Pancreas (tissue), 10 donors: ENCODE data around the gene ZNF672. TPM values are rescaled to one million over a fixed set of nuclear protein-coding genes. Genes with fewer than 3 reads are reported as not detected.
"Not testable (repeated sequence)": the region's sequence is repeated elsewhere in the genome, so short reads cannot be mapped to it uniquely, and the experiment has no call there.

Source experiments
- ATAC-seq, 4 donors: fragments of 200-7000 bp; cut with Tn5 transposase; one replicate each; pipeline versions ENCODE4 v1.8.0 to v1.9.1; 2020; ENCODE audit warnings: mild to moderate bottlenecking in 4 of 4, moderate library complexity in 4 of 4
- DNase-seq, 6 donors: peaks; one replicate each; pipeline ENCODE4 v3.0.0-alpha.2; 2020
- FAIRE-seq: peaks from 2 replicates; lab custom pipeline; 2012; peaks lifted over from hg19 to GRCh38; lab: Jason Lieb, UNC
- H3K27ac ChIP-seq, 4 donors: fragments of 200-600 bp; sonication (generic); 1 replicate in 3 of 4; 2 replicates in 1 of 4; pipeline versions ENCODE4 v1.5.0 to v1.8.0; 2020
- H3K27me3 ChIP-seq, 4 donors: fragments of 200-600 bp; one replicate each; pipeline ENCODE4 v1.8.0; 2021
- H3K36me3 ChIP-seq, 3 donors: fragments of 200-600 bp; sonication (generic) in 1 of 3; one replicate each; pipeline versions ENCODE4 v1.5.0 to v1.8.0; 2020 to 2021
- H3K4me1 ChIP-seq, 3 donors: fragments of 200-600 bp; one replicate each; pipeline ENCODE4 v1.8.0; 2021
- H3K4me3 ChIP-seq, 4 donors: fragments of 200-600 bp; sonication (generic) in 2 of 4; one replicate each; pipeline versions ENCODE4 v1.5.0 to v1.8.0; 2020 to 2021
- H3K9me3 ChIP-seq, 4 donors: fragments of 200-600 bp; one replicate each; pipeline ENCODE4 v1.8.0; 2021
- WGBS, 2 donors: extraction: QIAGEN DNeasy Blood & Tissue Kit; methylation state at CpG; one replicate each; pipeline ENCODE4 v1.1.7; 2013; 5-methylcytosine and 5-hydroxymethylcytosine counted together
- intact Hi-C, 3 donors: fragments of 100-400 bp; cut with DNase I; formaldehyde crosslinking; loops; one replicate each; pipeline versions ENCODE4 v1.11.1 to v1.14.2; 2022
- polyA plus RNA-seq, 2 donors: library from polyadenylated mRNA; stranded (reverse); fragments of 200-250 nt; gene quantifications; one replicate each; pipeline ENCODE4 v1.2.3, GENCODE V29; 2013
- total RNA-seq, 6 donors: library from RNA; stranded (reverse); fragmentation: NEBNext Ultra II Directional in 4 of 6; extraction: Animal tissue kit (Norgen Biotek cat#: 25700) in 4 of 6; gene quantifications; one replicate each; pipeline versions ENCODE4 v1.2.1 to v1.2.4, GENCODE V29; 2021 to 2023
- TF ChIP-seq, protein P1 (sequence below), 4 donors: fragments of 200-600 bp; sonication (generic) in 3 of 4; IDR thresholded peaks; one replicate each; pipeline versions ENCODE4 v1.5.0 to v1.8.0; 2021; ENCODE audit warnings: antibody characterized with exemption in 4 of 4
- donor health status: healthy with polysubstance abuse.
- donor health status: DM: no; HTN: no; CAD: no; lungs with moderate emphysema.
- donor health status: DM: no; HTN: no; CAD: no.
- donor health status: control.
- donor health status: control.
- donor health status: Bipolar disorder and iron deficiency.
- donor health status: DM: yes; HTN: yes; CAD: no.
- donor health status: DM: no; HTN: no; CAD: no.
- donor health status: DM: no; HTN: no; CAD: no.
- donor health status: DM: yes; HTN: yes; CAD: no.

ZNF672 gene
- total and polyA plus RNA-seq, 8 donors, result 9.7 to 22.6 (median 15.1) TPM

DNA sequence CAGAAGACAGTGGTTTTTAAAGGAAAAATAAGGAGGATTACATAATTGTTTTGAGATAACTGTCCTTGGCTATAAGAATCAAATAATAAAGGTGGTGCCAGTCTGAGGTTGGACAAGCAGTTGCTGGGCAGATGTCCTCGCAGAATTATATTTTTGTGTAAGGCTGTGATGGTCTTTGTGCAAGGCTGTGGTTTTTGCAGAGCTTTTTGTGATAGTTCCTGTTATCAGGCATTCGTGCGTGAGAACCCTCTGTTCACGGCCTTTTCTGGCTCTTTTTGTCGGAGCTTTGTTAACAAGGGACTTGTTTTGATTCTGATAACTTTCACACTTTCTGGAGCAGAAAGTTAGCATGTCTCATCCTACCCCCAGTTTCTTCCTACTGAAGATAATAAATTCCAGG is 45.7 kb upstream of the ZNF672 start:
- no peaks in the 10 kb centered on the region for H3K4me1 ChIP-seq
- no peaks in the 10 kb centered on the region for H3K9me3 ChIP-seq
- no peaks in the 10 kb centered on the region for H3K27me3 ChIP-seq
- no peak for FAIRE-seq
- no peak overlapping the region for H3K27ac ChIP-seq
- no peak for DNase-seq
- ATAC-seq, result no peak
- TF ChIP-seq, protein P1, sequence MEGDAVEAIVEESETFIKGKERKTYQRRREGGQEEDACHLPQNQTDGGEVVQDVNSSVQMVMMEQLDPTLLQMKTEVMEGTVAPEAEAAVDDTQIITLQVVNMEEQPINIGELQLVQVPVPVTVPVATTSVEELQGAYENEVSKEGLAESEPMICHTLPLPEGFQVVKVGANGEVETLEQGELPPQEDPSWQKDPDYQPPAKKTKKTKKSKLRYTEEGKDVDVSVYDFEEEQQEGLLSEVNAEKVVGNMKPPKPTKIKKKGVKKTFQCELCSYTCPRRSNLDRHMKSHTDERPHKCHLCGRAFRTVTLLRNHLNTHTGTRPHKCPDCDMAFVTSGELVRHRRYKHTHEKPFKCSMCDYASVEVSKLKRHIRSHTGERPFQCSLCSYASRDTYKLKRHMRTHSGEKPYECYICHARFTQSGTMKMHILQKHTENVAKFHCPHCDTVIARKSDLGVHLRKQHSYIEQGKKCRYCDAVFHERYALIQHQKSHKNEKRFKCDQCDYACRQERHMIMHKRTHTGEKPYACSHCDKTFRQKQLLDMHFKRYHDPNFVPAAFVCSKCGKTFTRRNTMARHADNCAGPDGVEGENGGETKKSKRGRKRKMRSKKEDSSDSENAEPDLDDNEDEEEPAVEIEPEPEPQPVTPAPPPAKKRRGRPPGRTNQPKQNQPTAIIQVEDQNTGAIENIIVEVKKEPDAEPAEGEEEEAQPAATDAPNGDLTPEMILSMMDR (IDR thresholded peaks at IDR 0.05), result no peak
- H3K36me3 ChIP-seq, result no peaks in the 10 kb centered on the region
- 42 to 51% methylated on average over 5 of the region's 5 CpGs for WGBS, 2 donors
- no peak overlapping the region for H3K4me3 ChIP-seq
- intact Hi-C loops, result no loop called here

DNA sequence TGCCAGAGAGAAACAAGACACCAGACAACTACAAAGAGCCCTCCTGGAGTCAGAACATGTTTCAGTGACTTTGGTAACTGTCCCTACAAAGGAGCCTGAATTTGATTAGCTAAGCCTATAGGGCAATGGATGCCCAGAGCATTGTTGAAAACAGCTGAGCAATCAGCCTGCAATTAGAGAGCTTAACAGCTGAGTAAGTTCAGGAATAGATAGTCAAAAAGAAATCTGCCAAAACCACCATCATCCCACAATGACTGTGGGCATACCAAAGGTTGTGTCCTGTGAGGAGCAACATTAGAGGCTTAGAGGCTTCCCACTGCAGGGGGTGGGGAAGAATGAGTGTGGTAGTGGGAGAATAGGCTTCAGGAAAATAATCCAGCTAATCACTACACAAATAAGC is 44.4 kb upstream of the ZNF672 start:
- intact Hi-C loops, result no loop called here
- no peak for DNase-seq
- Histone ChIP-seq H3K27me3 (no peaks in the 10 kb centered on the region), H3K9me3 (no peaks in the 10 kb centered on the region), H3K4me3 (no peak overlapping the region), H3K36me3 (no peaks in the 10 kb centered on the region), H3K27ac (no peak overlapping the region), H3K4me1 (no peaks in the 10 kb centered on the region)
- FAIRE-seq, result no peak
- TF ChIP-seq, protein P1 (IDR thresholded peaks at IDR 0.05), result no peak
- no peak for ATAC-seq

DNA sequence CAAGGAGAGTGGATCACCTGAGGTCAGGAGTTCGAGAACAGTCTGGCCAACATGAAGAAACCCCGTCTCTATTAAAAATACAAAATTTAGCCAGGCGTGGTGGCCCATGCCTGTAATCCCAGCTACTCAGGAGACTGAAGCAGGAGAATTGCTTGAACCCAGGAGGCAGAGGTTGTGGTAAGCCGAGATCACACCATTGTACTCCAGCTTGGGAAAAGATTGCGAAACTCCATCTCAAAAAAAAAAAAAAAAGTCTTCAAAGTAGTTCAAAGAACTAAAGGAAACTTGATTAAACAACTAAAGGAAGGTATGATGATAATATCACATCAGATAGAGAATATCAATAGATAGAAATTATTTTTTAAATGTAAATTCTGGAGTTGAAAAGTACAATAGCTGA is 43.4 kb upstream of the ZNF672 start:
- not testable (repeated sequence) for ATAC-seq, H3K4me3 ChIP-seq
- WGBS, 2 donors, result 89 to 90% methylated on average over 5 of the region's 5 CpGs

DNA sequence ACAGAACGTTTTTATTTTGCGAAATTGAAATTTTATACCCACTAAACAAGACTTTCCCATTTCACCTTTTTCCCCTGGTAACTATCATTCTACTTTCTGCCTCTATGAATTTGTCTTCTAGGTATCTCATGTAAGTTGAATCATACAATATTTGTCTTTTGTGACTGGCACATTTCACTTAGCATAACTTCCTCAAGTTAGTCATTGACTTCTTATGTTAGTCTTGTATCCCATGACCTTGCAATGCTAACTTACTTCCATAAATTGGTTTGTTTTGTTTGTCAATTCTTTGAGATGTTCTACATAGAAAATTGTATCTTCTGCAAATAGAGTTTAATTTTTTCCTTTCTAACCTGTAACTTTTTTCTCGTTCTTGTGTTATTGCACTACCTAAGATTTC is 39.2 kb upstream of the ZNF672 start:
- ATAC-seq (no peak), DNase-seq (no peak), FAIRE-seq (no peak)
- Histone ChIP-seq H3K36me3 (no peaks in the 10 kb centered on the region), H3K27me3 (peaks cover 0 to 3% (median 0%) of the 10 kb centered on the region in 4 donors), H3K4me1 (no peaks in the 10 kb centered on the region), H3K27ac (no peak overlapping the region), H3K9me3 (no peaks in the 10 kb centered on the region), H3K4me3 (no peak overlapping the region)
- intact Hi-C loops, result no loop called here
- TF ChIP-seq, protein P1 (IDR thresholded peaks at IDR 0.05), result no peak
- WGBS, 2 donors, result 69 to 79% methylated on average over 3 of the region's 3 CpGs

More for the DNA sequence above, 43.4 kb upstream of the ZNF672 start:
- H3K9me3 ChIP-seq, DNase-seq, H3K4me1 ChIP-seq, H3K36me3 ChIP-seq, intact Hi-C loops, H3K27me3 ChIP-seq, FAIRE-seq, H3K27ac ChIP-seq: not testable (repeated sequence)

DNA sequence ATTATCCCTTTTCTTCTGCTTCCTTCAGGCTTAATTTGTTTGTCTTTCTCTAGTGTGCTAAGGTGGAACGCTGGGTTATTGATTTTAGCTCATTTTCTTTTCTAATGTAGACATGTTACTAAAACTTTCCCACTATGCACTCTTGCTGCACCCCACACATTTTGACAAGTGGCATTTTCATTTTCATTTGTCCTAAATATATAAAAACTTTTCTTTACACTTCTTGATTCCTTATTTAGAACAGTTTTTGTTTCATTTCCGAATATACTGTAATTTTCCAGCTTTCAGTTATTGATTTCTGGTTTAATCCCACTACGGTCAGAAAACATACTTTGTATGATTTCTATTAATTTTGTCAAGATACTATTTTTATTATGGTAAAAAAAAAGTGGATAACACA is 37.6 kb upstream of the ZNF672 start:
- whole genome bisulfite sequencing, 2 donors, result 36 to 44% methylated on average over 3 of the region's 3 CpGs
- Histone ChIP-seq H3K9me3 (no peaks in the 10 kb centered on the region), H3K4me3 (no peak overlapping the region), H3K4me1 (no peaks in the 10 kb centered on the region), H3K27me3 (peaks cover 0 to 3% (median 0%) of the 10 kb centered on the region in 4 donors), H3K36me3 (no peaks in the 10 kb centered on the region), H3K27ac (no peak overlapping the region)
- TF ChIP-seq, protein P1 (IDR thresholded peaks at IDR 0.05), result no peak
- ATAC-seq (no peak), FAIRE-seq (no peak), DNase-seq (no peak)
- intact Hi-C loops, result no loop called here
